ENCODE data around the gene METRNL.
"Not testable (repeated sequence)": the region's sequence is repeated elsewhere in the genome, so short reads cannot be mapped to it uniquely, and the experiment has no call there.

The METRNL gene

DNA sequence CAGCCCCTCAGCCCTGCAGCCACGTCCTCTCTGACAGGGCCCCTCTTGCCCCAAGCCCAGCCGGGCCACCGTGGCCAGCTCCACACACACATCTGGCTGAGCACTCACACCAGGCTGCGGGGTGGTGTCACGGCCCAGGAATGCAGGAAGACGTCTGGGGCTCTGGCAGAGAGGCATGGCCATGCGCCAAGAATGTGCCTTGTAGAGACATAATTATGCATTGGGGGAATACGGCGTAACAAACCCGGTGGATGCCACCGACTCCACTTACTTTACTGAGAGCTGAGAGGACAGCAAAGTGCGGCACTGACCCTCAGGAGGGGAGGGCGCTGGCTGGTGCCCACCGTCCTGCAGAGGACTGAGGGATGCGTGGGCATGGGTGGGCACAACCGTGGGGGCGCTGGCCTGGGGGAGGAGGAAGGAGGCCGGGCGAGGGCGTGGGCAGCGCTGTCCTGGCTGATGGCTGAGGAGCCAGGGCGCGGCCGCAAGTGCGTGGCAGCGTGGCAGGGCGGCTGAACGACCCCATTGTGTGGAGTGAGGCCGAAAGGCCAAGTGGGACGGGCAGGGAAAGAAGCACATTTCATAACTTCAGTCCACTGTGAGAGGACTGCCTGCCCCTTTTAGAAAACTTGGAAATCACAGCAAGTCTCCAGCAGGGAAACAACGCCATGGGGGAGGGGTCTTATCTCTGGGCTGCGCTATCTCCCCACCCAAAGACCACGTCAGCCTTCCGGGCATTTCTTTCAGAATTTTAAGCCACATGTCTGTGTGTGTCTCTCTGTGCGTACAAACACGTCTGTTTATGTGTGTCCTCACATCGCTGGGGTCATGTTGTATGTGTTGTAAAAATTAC lies 30.6 kb downstream of the METRNL start:
- no peak for DNase-seq

DNA sequence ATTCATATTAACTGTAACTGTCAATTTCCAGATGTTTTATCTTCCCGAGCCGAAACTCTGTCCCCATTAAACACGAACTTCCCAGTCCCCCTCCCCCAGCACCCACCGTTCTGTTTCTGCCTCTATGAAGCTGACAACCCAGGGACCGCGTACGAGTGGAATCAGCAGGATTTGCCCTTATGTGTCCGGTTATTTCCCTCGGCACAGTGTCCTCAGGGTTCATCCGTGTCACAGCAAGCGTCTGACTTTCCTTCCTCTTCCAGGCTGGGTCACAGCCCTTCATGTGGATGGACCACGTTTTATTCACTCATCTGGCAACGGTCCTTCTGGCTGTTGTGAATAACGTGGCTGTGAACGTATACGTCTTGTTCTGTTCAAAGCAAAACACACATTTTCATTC lies 31.3 kb downstream of the METRNL start:
- no peak for DNase-seq

DNA sequence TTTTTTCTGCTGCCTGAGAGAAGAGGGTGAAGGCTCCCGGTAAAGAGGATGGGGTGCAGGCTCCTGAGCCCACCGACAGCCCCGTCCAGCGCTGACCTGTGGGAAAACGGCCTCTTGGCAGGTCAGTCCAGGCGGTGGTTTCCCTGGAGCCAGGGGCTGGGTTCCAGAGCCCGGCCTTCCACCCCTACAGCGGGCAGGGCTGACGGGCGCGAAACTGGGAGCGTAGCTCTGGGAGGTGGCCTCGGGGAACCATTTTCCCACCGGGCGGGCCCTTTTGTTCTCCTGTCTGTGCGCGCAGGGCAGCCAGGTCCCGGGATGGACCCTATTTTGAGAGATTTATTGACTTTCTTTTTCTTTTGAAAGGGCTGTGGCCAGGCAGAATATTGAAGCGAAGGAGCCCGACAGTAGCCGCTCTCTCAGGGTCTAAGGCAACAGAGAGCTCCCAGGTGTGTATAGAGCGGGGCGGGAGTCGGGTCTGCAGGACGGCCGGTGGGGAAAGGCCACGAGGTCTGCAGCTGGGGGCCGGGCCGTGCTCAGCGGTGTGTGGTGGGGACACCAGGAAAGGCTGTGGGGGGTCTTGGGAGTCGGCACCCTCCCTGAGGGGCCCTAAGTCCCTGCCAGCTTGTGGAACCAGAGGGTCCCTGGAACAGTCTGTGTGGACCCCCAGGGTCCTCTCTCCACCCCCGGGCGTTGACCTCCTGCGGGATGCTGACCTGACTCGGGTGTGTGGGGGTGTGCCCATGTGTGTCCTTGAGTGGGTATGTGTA lies 32.3 kb downstream of the METRNL start:
- no peak for DNase-seq

DNA sequence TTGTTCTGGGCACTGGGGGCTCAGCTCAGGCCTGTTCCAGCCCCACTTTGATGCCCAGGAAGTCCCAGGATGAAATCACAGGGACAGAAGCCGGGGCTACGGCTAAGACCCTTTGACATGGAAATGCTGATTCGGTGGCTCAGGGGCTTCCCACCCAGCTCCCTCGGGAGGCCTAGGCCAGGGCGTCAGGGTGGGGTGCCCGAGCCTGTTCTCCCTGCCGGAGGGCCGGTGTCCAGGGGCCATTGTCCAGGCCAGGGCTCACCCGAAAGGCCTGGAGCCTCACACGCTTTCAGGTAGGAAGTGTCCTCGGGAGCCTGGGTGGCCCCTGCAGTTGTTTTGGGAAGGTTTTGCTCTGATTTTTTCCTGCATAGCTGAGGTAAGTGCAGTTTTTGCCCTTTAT lies 34.0 kb downstream of the METRNL start:
- DNase-seq: no peak

DNA sequence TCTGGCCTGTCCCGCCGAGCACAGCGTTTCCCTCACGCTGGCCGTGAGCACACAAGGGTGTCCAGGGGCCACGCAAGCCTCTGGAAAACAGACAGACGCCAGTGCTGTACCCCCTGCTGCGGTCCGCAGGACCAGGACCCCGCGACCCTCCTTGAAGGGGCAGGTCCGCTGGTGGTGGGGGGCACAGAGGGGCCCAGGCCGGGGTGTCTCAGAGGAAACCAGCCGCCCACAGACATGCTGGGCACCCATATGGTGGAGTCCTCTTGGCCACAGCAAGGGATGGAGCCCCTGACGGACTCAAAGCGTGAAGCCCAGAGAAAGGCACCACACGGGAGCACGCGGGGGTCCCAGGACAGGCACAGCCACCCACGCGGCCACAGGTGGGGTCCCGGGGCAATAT lies 34.4 kb downstream of the METRNL start:
- DNase-seq: no peak

DNA sequence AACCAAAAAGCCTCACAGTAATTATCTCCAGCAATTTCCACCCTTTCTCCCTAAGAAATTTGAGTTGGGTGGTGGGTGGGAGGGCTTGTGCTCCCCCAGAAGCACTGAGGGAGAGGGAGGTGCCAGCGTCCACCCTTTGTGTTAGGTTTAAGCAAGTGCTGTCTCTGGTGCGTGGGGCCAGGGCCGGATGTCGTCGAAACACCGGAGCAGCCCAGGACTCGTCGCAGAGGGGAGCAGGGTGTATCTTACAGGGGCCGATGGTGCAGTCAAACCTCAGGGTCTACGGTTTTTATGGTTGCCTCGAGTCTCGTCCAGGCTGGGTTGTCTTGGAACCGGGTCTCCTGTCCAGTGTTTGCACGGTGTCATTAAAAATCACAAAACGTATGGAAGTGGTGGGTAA lies 35.3 kb downstream of the METRNL start:
- DNase-seq: no peak

DNA sequence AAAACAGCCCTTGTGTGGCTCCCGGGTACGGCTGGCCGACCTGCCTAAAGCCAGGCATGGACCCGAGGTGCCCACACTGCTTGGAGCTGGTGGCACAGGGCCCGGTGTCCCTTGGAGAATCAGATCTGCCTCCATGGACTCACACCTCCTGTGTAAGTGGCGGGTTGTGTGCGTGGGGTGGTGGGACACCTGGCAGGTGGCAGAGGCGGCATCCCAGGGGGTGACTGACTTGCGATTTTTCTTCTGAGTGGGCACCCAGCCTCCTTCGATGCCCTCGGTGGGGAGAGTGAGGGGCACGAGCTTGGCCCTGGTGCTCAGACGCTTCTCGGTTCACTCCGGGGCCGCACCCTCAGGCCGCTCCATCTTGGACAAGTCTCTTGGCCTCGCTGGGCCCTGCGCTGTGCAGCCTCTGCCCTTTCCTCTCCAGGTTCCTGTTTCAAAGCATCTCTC lies 35.8 kb downstream of the METRNL start:
- no peak for DNase-seq

DNA sequence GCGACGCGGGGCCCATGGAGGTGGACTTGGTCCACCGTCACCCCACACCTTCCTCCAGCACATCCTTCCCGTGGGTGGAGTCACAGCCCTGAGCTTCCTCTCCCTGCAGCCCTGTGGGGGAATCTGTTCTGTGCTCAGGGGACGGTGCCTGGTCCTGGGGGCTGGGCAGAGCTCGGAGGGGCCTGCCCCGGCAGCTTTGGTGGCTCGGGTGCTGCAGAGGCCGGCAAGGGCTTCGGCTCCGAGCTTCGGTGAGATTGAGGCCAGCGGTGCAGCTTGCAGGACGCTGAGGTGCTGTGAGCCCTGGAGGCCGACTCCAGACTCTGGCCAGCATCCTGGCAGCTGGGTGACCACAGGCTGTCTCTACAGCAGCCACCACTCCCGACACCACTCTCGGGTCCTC lies 36.4 kb downstream of the METRNL start:
- no peak for DNase-seq

DNA sequence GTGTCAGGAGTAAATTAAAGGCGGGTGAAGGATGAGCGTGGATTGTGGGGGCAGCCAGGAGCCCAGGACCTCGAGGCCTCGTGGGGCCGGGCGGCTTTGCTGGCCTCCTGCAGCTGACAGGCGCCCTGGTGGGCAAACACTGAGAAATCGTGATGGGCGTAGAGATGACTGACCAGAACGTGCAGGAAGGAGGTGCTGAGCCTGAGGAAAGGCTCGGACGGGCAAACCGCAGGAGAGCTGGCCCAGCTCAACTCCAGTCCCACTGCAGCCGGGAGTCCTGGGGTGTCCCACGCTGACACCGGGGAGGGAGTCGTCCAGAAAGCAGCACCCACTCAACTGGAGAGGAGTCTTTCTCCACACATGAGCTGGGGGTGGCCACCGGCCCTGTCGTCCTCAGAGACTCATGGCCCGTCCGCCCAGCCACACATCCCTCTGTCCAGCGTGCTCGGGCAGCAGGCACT lies 36.9 kb downstream of the METRNL start:
- DNase-seq: no peak

DNA sequence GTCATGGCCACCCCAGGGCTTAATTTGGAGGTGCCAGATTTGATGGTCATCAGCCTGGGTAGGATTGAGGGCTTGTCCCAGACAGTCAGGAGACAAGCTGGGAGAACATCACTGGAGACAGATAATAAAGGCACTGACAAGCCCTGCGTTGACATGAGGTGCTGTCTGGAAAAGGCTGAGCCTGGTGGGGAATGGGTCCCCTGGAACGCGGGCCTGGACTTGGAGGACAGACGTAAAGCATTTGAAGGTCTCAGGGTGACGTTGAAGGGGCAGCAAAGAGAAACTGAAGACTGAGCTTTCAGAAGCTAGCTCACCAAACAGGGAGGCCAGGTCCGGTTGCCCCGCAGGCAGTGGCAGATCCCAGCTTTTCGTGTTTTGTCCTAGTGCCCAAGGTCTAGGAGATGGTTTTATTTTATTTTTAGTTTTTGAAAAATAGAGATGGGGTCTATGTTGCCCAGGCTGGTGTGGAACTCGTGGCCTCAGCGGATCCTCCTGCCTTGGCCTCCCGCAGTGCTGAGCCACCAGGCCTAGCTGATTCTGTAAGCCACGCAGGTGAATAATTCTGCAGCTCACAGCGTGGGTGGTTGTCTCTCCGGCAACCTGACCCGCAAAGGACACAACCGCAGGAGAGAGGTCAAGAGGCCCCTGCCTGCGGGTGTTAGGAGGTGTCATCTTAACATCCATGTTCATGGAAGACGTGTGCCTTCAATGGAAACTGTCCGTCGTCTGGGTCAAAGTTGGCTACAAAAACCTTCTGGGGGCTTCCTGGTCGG lies 37.6 kb downstream of the METRNL start:
- no peak for DNase-seq

DNA sequence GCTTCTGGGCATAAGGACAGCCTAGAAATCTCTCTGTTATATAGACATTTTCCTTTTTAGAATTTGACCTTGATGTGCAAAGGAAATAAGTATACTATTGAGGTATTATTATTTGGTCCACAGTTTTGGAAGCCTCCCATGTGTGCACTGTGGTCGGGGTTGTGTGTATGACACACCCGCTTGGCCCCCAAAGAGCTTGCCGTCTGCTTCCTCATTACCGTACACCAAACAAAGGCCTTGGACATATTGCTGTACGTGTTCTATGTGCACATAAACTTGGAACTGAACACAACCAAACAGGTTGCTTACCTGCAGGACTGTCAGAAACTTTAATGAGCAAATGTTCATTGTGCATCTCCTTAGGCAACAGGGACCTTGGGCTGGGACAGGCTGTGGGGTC lies 38.2 kb downstream of the METRNL start:
- no peak for DNase-seq

DNA sequence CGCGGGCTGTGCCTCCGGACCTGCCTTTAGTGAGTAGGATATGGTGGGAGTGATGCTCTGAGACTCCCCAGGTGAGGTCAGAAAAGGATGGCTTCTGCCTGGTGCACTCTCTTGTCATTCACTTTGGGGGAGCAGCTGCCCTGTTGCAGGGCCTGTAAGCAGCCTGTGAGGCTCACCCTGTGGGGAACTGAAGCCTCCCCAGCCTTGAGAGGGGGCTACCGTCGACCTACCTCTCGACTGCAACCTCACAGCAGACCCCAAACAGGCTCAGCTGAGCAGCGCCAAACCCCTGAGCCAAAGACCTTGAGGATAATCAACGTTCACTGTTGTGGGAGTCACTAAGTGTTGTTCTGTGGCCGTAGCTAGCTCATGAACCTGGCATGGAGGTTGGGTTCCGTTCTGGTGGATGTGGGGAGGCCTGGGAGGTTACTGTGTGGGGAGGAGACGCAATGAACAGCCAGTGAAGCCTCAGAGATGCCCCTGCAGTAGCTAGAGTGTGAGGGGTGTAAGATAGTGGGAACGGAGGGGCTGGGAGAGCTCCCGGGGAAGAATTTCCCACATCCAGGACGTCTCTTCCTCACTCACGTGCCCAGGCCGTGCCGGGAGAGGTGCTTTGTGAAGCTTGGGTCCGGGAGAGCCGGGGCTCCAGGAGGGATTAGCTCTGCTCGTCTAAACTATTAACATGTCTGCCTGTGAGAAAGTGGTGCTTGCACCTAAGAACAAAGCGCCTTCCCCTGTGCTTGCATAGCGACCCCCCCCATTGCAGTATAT lies 38.8 kb downstream of the METRNL start:
- DNase-seq: no peak

DNA sequence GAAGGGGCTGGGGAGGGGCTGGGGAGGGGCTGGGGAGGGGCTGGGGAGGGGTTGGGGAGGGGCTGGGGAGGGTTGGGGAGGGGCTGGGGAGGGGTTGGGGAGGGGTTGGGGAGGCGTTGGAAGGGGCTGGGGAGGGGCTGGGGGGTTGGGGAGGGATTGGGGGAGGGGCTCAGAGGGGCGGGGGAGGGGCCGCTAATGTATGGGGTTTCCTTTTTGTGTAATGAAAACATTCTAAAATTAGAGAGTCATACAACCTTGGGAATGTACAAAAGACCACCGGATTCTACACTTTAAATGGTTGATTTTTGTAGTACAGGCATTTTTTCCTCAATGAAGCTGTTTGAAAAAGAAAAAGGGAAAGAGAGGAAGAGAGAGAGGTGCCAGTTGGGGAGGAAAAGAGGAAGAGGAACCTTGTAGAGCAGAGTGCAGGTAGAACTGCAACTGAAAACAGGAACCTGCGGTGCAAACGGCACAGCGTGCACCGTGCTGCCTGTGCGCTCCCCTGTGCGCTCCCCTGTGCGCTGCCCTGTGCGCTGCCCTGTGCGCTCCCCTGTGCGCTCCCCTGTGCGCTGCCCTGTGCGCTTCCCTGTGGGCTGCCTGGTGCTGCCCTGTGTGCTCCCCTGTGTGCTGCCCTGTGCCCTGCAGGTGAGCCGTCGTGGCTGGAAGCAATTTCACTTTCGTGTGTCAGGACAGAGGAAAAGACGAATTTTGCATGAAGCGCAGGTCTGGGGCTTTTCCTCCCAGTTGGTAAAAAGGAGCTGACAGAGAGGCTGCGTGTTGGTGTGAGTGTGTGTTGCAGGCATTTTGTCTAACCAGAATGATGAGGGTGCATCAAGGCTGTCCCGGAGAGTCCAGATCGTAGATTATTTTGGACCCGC lies 40.8 kb downstream of the METRNL start:
- DNase-seq: no peak

DNA sequence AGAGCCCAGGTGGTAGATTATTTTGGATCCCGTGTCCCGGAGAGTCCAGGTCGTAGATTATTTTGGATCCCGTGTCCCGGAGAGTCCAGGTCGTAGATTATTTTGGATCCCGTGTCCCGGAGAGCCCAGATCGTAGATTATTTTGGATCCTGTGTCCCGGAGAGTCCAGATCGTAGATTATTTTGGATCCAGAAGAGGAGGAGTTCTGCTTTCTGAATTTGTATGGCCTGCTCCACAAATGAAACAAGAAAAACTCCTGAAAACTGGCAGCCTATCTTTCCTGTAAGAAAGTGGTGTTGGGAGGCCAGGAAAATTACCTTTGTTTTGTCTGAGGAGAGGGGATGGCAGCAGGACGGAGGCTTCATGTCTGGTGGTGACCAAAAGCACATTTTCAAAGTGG lies 42.1 kb downstream of the METRNL start:
- not testable (repeated sequence) for DNase-seq

DNA sequence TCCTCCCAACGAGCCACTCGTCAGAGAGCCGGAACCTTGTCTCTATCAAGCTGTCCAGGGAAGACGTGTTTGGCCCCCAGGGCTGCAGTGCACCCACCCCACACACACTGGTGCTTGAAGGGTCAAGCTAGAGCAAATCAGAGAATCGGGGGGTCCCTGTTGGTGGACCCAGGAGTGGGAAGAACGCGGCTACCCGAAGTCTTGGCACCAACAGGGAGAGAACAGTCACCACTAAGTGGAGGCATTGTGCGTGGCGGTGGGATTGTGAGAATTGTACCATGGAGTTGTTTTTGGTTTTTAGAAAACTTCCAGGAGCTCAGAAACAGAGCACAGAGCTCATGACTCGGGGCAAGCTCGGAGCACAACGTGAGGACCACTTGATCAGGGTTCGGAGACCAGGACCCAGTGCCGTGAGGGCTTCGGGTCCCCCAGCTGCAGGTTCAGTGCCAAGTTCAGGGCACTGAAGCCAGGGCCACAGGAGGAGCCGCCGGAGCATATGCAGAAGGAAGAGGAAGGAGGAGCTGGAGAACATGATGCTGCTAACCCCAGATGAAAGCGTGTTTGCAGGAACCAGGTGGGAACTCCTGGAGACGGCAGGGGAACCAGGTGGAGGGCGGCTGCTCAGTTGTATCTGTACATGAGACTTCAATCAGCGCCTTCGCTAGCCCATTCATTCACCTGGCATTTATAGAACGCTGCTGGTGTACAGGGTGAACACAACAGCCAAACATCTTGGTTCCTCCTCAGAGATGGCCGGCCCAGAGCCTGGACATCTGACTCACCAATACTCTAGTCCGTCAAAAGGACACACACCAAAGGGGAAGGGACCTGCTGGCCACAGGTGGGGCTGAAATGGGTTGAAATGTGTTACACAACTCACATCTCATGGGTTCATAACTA lies 42.8 kb downstream of the METRNL start:
- no peak for DNase-seq

DNA sequence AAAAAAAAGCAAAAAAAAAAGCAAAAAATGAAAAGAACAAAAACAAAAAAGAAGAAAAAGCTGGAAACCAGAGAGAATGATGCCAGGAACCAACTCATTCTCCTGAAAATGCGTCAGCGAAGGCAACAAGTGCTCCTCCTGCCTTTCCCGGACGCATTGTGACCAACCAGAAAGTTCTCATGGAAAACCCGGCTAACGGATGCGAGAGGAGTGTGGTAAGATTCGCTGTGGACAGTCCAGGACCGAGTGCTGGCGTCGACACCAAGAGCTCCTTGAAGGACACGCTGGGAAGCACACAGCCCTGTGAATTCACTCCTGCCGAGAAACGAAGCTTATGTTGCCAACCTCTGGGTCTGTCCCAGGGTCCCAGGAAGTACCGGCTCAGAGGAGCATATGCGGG lies 43.4 kb downstream of the METRNL start:
- no peak for DNase-seq

DNA sequence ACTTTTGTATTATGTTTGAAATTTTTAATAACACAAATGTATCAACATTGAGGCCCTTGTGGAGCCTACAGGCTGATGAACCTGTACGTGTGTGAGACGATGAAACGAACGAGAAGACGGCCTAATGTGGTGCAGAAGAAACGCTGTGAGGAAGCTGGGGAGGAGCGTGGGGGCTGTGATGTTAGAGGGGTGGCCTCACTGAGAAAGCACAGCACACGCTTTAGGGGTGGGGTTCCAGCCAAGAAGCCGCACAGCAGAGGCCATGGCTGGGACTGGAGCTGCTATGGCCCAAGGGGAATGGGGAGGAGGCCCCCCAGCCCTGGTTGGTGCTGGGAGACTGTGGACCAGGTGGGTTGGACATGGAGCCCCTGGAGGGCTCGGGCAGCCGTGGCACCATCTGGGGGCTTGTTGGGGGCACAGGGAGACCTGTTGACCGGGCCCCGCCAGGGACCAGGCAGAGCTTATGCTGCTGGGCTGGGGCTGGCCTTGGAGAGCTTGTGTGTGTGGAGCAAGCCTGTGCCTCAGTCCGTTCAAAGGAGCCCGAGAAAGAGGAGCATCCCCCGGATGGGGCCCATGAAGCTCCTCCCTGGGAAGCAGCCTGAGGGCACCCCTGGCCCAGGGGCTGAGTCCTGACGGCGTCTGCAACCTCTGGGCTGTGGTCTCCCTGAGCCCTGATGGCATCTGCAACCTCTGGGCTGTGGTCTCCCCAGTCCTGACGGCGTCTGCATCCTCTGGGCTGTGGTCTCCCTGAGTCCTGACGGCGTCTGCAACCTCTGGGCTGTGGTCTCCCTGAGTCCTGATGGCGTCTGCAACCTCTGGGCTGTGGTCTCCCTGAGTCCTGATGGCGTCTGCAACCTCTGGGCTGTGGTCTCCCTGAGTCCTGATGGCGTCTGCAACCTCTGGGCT lies 44.7 kb downstream of the METRNL start:
- no peak for DNase-seq

DNA sequence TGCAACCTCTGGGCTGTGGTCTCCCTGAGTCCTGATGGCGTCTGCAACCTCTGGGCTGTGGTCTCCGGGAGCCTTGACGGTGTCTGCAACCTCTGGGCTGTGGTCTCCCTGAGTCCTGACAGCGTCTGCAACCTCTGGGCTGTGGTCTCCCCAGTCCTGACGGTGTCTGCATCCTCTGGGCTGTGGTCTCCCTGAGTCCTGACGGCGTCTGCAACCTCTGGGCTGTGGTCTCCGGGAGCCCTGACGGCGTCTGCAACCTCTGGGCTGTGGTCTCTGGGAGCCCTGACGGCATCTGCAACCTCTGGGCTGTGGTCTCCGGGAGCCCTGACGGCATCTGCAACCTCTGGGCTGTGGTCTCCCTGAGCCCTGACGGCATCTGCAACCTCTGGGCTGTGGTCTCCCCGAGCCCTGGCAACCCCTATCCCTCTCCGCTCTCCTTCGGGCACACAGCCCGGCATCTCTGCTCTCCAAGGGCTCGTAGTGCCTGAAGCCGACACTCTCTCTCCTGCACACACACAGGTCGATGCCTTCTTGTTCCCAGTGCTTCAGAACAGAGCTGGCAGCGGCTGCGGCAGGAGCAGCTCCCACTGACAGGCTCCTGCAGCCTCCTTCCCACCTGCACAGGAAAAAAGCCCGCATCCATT lies 45.6 kb downstream of the METRNL start:
- DNase-seq: no peak
